ENCODE data around the gene MED12. TPM values are rescaled to one million over a fixed set of nuclear protein-coding genes. Genes with fewer than 3 reads are reported as not detected.
A peak's percentile ranks its signal among the peaks of the same experiment; 100 is the strongest.

MED12 gene
- total RNA-seq, 3 donors from 2014 or later = 32.1 to 34.7 (median 33.9) TPM

DNA sequence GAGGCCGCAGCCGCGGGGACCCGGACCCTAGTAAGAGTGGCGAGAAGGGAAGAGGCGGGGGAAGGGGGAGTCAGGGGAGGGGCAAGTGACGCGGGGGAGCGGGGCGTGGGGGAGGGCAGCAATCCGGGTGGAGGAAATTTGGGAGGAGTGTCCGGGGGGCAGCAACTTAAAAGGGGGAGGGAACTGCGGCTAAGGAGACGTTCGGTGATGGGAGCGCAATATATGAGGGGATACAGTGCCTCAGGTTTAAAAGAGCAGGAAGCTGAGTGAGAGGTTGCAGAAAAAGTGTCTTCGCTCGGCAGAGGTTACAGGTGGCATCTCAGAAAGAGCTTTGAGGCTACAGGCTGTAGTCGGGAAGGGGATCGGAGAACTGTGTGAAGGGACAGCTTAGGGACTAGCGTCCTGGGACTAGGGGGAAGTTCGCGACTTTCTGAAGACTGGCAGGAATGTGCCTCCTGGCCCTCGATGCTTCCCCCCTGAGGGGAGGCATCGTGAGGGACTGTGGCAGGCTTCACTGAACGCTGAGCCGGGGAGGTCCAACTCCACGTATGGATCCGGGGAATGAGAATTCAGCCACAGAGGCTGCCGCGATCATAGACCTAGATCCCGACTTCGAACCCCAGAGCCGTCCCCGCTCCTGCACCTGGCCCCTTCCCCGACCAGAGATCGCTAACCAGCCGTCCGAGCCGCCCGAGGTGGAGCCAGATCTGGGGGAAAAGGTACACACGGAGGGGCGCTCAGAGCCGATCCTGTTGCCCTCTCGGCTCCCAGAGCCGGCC is 22.2 kb upstream of the MED12 start:
- Histone ChIP-seq H3K4me1 (no peaks in the 10 kb centered on the region), H3K27ac (peak overlapping the region; percentile 80 to 85), H3K27me3 (peaks cover 0 to 56% of the 10 kb centered on the region in 2 donors), H3K9me3 (no peaks in the 10 kb centered on the region), H3K4me3 (peak overlapping the region; percentile 56 to 73 (median 62)), H3K36me3 (no peaks in the 10 kb centered on the region)
- DNase-seq (ENCODE audit: low spot score in 2 of 2) = peak in 1 of 2 donors; percentile 56
- intact Hi-C loops (cut with DNase I; ENCODE audit: low total_unique reads) = no loop called here
- TF ChIP-seq POLR2AphosphoS5 (IDR thresholded peaks at IDR 0.05) (no peak), POLR2A (IDR thresholded peaks at IDR 0.05) (no peak)
- TF ChIP-seq, protein P1, sequence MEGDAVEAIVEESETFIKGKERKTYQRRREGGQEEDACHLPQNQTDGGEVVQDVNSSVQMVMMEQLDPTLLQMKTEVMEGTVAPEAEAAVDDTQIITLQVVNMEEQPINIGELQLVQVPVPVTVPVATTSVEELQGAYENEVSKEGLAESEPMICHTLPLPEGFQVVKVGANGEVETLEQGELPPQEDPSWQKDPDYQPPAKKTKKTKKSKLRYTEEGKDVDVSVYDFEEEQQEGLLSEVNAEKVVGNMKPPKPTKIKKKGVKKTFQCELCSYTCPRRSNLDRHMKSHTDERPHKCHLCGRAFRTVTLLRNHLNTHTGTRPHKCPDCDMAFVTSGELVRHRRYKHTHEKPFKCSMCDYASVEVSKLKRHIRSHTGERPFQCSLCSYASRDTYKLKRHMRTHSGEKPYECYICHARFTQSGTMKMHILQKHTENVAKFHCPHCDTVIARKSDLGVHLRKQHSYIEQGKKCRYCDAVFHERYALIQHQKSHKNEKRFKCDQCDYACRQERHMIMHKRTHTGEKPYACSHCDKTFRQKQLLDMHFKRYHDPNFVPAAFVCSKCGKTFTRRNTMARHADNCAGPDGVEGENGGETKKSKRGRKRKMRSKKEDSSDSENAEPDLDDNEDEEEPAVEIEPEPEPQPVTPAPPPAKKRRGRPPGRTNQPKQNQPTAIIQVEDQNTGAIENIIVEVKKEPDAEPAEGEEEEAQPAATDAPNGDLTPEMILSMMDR (IDR thresholded peaks at IDR 0.05) = no peak

DNA sequence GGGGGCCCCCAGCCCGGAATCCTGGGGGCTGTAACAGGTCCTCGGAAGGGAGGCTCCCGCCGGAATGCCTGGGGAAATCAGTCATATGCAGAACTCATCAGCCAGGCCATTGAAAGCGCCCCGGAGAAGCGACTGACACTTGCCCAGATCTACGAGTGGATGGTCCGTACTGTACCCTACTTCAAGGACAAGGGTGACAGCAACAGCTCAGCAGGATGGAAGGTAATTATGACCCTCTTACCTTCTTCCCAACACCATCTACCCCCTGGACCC is 21.7 kb upstream of the MED12 start:
- no peak for TF ChIP-seq POLR2AphosphoS5 (IDR thresholded peaks at IDR 0.05)
- TF ChIP-seq, protein P1 (IDR thresholded peaks at IDR 0.05) = no peak
- no peak for TF ChIP-seq POLR2A (IDR thresholded peaks at IDR 0.05)
- DNase-seq (ENCODE audit: low spot score in 2 of 2) = no peak
- peak overlapping the region; percentile 80 to 85 for H3K27ac ChIP-seq
- no peaks in the 10 kb centered on the region for H3K9me3 ChIP-seq
- peaks cover 0 to 61% of the 10 kb centered on the region in 2 donors for H3K27me3 ChIP-seq
- H3K4me3 ChIP-seq = peak overlapping the region; percentile 56 to 73 (median 62)
- H3K4me1 ChIP-seq = no peaks in the 10 kb centered on the region
- intact Hi-C loops (cut with DNase I; ENCODE audit: low total_unique reads) = no loop called here
- H3K36me3 ChIP-seq = no peaks in the 10 kb centered on the region

DNA sequence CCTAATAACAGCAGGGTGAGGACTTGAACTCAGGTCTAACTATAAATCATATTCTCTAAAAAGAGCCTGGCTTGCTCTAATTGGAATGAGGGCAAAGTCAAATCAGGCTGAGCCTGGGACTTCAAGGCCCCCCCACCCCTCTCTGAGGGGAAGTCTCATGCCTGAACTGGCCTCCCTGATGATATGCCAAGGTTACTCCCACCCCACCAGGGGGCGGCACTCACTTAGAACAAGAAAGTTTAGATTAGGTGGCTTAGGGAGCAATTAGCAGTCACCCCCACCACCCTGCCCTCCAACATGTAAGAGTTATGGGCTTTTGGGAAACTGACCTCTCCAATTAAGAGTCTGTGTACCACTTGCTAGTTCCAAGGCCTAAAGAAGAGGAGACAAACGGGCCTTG is 20.1 kb upstream of the MED12 start:
- Histone ChIP-seq H3K36me3 (no peaks in the 10 kb centered on the region), H3K9me3 (no peaks in the 10 kb centered on the region), H3K4me1 (no peaks in the 10 kb centered on the region), H3K27me3 (peaks cover 0 to 73% of the 10 kb centered on the region in 2 donors), H3K27ac (no peak overlapping the region), H3K4me3 (peak overlapping the region in 1 of 3 donors; percentile 62)
- TF ChIP-seq, protein P1 (IDR thresholded peaks at IDR 0.05) = peak in 1 of 3 donors; percentile 13
- TF ChIP-seq POLR2AphosphoS5 (IDR thresholded peaks at IDR 0.05) (no peak), POLR2A (IDR thresholded peaks at IDR 0.05) (no peak)
- peak in 1 of 2 donors; percentile 51 for DNase-seq (ENCODE audit: low spot score in 2 of 2)
- intact Hi-C loops (cut with DNase I; ENCODE audit: low total_unique reads) = no loop called here

DNA sequence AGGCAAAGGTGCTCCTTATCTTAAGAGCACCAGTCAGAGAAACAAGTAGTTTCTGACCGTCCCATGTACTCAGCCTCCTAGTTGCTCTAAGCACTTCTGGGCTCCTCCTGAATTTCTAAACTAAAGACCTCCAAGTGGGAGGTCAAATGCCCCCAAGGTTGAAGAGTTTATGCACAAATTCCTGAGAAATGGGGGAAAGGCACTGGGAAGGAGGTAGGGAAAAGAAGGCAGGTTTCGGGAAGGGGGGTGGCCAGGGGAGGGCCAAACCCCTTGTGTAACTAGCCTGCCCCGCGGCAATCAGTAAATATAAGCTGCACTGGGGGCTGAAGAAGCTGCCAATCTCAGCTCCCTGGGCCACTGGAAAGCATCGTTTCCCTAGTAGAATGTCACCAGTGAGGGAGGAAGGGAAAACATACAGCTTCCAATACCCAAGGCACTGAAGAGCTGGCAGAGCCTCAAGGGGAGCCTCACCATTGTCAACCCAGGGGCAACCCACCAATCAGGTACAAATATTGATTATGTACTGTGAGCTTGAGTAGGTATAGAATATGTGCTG is 19.4 kb upstream of the MED12 start:
- intact Hi-C loops (cut with DNase I; ENCODE audit: low total_unique reads) = no loop called here
- TF ChIP-seq POLR2A (IDR thresholded peaks at IDR 0.05) (no peak), POLR2AphosphoS5 (IDR thresholded peaks at IDR 0.05) (no peak)
- TF ChIP-seq, protein P1 (IDR thresholded peaks at IDR 0.05) = no peak
- no peak for DNase-seq (ENCODE audit: low spot score in 2 of 2)
- Histone ChIP-seq H3K4me1 (no peaks in the 10 kb centered on the region), H3K9me3 (no peaks in the 10 kb centered on the region), H3K36me3 (no peaks in the 10 kb centered on the region), H3K27ac (peak overlapping the region in 1 of 2 donors; percentile 9), H3K27me3 (peaks cover 0 to 78% of the 10 kb centered on the region in 2 donors), H3K4me3 (peak overlapping the region in 1 of 3 donors; percentile 62)

DNA sequence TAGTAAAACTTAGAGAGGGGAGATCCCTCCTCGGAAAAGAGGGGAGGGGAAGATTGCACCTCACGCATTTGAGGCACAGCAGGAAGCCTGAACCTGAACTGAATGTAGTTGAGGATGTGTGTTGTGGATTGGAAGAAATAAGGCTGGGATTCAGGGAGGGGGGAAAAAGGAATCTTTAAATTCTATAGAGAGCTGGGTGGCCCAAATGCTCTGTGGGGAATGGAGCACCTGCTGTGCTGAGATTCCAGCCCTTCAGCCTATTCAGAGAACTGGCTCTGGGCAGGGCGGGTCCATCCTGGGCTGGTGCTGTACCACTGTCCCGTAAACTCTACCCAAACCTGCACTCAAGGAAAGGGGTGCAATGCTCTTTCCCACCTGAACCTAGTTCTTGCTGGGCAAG is 18.7 kb upstream of the MED12 start:
- no peaks in the 10 kb centered on the region for H3K9me3 ChIP-seq
- H3K4me3 ChIP-seq = no peak overlapping the region
- peaks cover 0 to 77% of the 10 kb centered on the region in 2 donors for H3K27me3 ChIP-seq
- intact Hi-C loops (cut with DNase I; ENCODE audit: low total_unique reads) = no loop called here
- DNase-seq (ENCODE audit: low spot score in 2 of 2) = no peak
- H3K36me3 ChIP-seq = no peaks in the 10 kb centered on the region
- TF ChIP-seq, protein P1 (IDR thresholded peaks at IDR 0.05) = no peak
- TF ChIP-seq POLR2A (IDR thresholded peaks at IDR 0.05) (no peak), POLR2AphosphoS5 (IDR thresholded peaks at IDR 0.05) (no peak)
- H3K27ac ChIP-seq = no peak overlapping the region
- no peaks in the 10 kb centered on the region for H3K4me1 ChIP-seq

All from breast epithelium (tissue), 4 donors.